HepG2 (cell line): ENCODE measurements around the gene PLEKHB2. TPM values are rescaled to one million over a fixed set of nuclear protein-coding genes. Genes with fewer than 3 reads are reported as not detected.

ENCODE experiments used
- CAMTA2 ChIP-seq: sonication (generic); formaldehyde crosslinking; IDR thresholded peaks from 2 replicates; pipeline ENCODE4 v1.4.0; 2020; ENCODE audit warnings: mild to moderate bottlenecking, missing genetic modification reagents, borderline replicate concordance
- CC2D1A ChIP-seq: sonication (generic); formaldehyde crosslinking; IDR thresholded peaks from 2 replicates; pipeline ENCODE4 v1.8.1; 2023; ENCODE audit warnings: mild to moderate bottlenecking, missing genetic modification reagents
- IRF1 ChIP-seq: sonication (generic); formaldehyde crosslinking; IDR thresholded peaks from 2 replicates; pipeline ENCODE4 v1.4.0; 2020; ENCODE audit warnings: low read depth, mild to moderate bottlenecking, missing genetic modification reagents
- MAFG ChIP-seq: sonication (generic); formaldehyde crosslinking; IDR thresholded peaks from 2 replicates; pipeline ENCODE4 v1.5.1; 2020; ENCODE audit warnings: mild to moderate bottlenecking, missing genetic modification reagents
- NPAS2 ChIP-seq: sonication (generic); formaldehyde crosslinking; IDR thresholded peaks from 2 replicates; pipeline ENCODE4 v1.8.0; 2022; ENCODE audit warnings: mild to moderate bottlenecking, missing genetic modification reagents, borderline replicate concordance
- PHF8 ChIP-seq: sonication (generic); formaldehyde crosslinking; IDR thresholded peaks from 2 replicates; pipeline ENCODE4 v1.5.0; 2020; ENCODE audit warnings: missing genetic modification reagents
- RFX1 ChIP-seq: fragments of 450-650 bp; IDR thresholded peaks from 2 replicates; pipeline ENCODE4 v1.6.1; 2017
- RFX5 ChIP-seq: IDR thresholded peaks from 2 replicates; pipeline ENCODE4 v1.6.1; 2011; ENCODE audit warnings: low read depth, low read length, improper control_type of control experiment
- SMARCE1 ChIP-seq: fragments of 450-650 bp; IDR thresholded peaks from 2 replicates; pipeline ENCODE4 v1.6.1; 2017; ENCODE audit warnings: borderline replicate concordance
- SNAI1 ChIP-seq: sonication (generic); formaldehyde crosslinking; IDR thresholded peaks from 2 replicates; pipeline ENCODE4 v1.5.0; 2020; ENCODE audit warnings: mild to moderate bottlenecking, missing genetic modification reagents, borderline replicate concordance
- WIZ ChIP-seq: sonication (generic); formaldehyde crosslinking; IDR thresholded peaks from 2 replicates; pipeline ENCODE4 v1.5.1; 2020; ENCODE audit warnings: mild to moderate bottlenecking, missing genetic modification reagents
- ZBTB2 ChIP-seq: sonication (generic); formaldehyde crosslinking; IDR thresholded peaks from 2 replicates; pipeline ENCODE4 v1.8.0; 2022; ENCODE audit warnings: low read depth, missing genetic modification reagents
- ZBTB3 ChIP-seq: sonication (generic); formaldehyde crosslinking; IDR thresholded peaks from 2 replicates; pipeline ENCODE4 v1.4.0; 2020; ENCODE audit warnings: low read depth, mild to moderate bottlenecking, moderate library complexity, missing genetic modification reagents, borderline replicate concordance
- ZFP36 ChIP-seq: fragments of 150-350 bp; IDR thresholded peaks from 2 replicates; pipeline ENCODE4 v1.6.1; 2018; ENCODE audit warnings: borderline replicate concordance, low read length, low read depth; ENCODE audit not compliant: partially characterized antibody
- ZNF207 ChIP-seq: fragments of 450-650 bp; IDR thresholded peaks from 2 replicates; pipeline ENCODE4 v1.6.1; 2016; ENCODE audit warnings: antibody characterized with exemption, borderline replicate concordance
- ZNF761 ChIP-seq: sonication (generic); formaldehyde crosslinking; conservative IDR thresholded peaks from 2 replicates; pipeline ENCODE4 v1.4.0; 2020; ENCODE audit warnings: mild to moderate bottlenecking, missing genetic modification reagents
- ZNF770 ChIP-seq: sonication (generic); formaldehyde crosslinking; IDR thresholded peaks from 2 replicates; pipeline ENCODE4 v1.5.0; 2020; ENCODE audit warnings: mild to moderate bottlenecking, missing genetic modification reagents
- ZNF776 ChIP-seq: sonication (generic); formaldehyde crosslinking; IDR thresholded peaks from 2 replicates; pipeline ENCODE4 v1.4.0; 2020; ENCODE audit warnings: mild to moderate bottlenecking, missing genetic modification reagents
- polyA plus RNA-seq, 8 experiments: library from polyadenylated mRNA; depleted of rRNA in 3 of 8; stranded (reverse) in 7 of 8; unstranded in 1 of 8; fragments of >200 nt; fragmentation: Illumina TruSeq in 4 of 8; extraction: Trizol in 4 of 8; gene quantifications; 2 replicates each; pipeline versions ENCODE4 v1.2.1 to v1.2.3, GENCODE V29; 2011 to 2016; ENCODE audit warnings: low read depth in 4 of 8, missing spikeins in 1 of 8, mixed read lengths in 1 of 8; ENCODE audit not compliant: insufficient read depth in 1 of 8
- total RNA-seq, 5 experiments: library from RNA; depleted of rRNA; stranded (reverse); fragments of >200 nt; fragmentation: Illumina TruSeq; extraction: Trizol; gene quantifications; 2 replicates each; pipeline ENCODE4 v1.2.3, GENCODE V29; 2016; ENCODE audit warnings: low read depth in 1 of 5
- TF ChIP-seq, protein P1 (sequence below): IDR thresholded peaks from 2 replicates; pipeline ENCODE4 v1.6.1; 2016; ENCODE audit warnings: missing compliant biosample characterization, missing genetic modification reagents, borderline replicate concordance
- TF ChIP-seq, protein P2 (sequence below): IDR thresholded peaks from 2 replicates; pipeline ENCODE4 v1.6.1; 2012; ENCODE audit warnings: low read length, improper control_type of control experiment

Gene PLEKHB2
- total and polyA plus RNA-seq, 2 of the 13 experiments (the other 11 are each of a cell fraction or from before 2014, with no cell fraction given) = 73.0 to 78.9 TPM

- TF ChIP-seq CAMTA2 (CRISPR knock-in tag) (no peak), WIZ (CRISPR knock-in tag) (no peak; the same call in 1 of the 2 replicates), RFX1 (0 out of 2 replicates have a peak, but pooled peaks have one; percentile 6), PHF8 (peak; percentile 88), ZNF761 (CRISPR knock-in tag) (no peak; the same call in 1 of the 2 replicates), ZNF207 (no peak), ZNF776 (CRISPR knock-in tag) (peak; percentile 90; the same call in 1 of the 2 replicates), RFX5 (0 out of 2 replicates have a peak, but pooled peaks have one; percentile 14), NPAS2 (no peak), ZBTB2 (CRISPR knock-in tag) (peak; percentile 99), ZNF770 (CRISPR knock-in tag) (0 out of 2 replicates have a peak, but pooled peaks have one; percentile 18), ZFP36 (no peak), SMARCE1 (no peak), IRF1 (CRISPR knock-in tag) (no peak), CC2D1A (CRISPR knock-in tag) (no peak), SNAI1 (CRISPR knock-in tag) (no peak), ZBTB3 (CRISPR knock-in tag) (no peak), MAFG (no peak)
- TF ChIP-seq, protein P1, sequence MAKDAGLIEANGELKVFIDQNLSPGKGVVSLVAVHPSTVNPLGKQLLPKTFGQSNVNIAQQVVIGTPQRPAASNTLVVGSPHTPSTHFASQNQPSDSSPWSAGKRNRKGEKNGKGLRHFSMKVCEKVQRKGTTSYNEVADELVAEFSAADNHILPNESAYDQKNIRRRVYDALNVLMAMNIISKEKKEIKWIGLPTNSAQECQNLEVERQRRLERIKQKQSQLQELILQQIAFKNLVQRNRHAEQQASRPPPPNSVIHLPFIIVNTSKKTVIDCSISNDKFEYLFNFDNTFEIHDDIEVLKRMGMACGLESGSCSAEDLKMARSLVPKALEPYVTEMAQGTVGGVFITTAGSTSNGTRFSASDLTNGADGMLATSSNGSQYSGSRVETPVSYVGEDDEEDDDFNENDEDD (CRISPR knock-in tag) = peak; percentile 65
- TF ChIP-seq, protein P2, sequence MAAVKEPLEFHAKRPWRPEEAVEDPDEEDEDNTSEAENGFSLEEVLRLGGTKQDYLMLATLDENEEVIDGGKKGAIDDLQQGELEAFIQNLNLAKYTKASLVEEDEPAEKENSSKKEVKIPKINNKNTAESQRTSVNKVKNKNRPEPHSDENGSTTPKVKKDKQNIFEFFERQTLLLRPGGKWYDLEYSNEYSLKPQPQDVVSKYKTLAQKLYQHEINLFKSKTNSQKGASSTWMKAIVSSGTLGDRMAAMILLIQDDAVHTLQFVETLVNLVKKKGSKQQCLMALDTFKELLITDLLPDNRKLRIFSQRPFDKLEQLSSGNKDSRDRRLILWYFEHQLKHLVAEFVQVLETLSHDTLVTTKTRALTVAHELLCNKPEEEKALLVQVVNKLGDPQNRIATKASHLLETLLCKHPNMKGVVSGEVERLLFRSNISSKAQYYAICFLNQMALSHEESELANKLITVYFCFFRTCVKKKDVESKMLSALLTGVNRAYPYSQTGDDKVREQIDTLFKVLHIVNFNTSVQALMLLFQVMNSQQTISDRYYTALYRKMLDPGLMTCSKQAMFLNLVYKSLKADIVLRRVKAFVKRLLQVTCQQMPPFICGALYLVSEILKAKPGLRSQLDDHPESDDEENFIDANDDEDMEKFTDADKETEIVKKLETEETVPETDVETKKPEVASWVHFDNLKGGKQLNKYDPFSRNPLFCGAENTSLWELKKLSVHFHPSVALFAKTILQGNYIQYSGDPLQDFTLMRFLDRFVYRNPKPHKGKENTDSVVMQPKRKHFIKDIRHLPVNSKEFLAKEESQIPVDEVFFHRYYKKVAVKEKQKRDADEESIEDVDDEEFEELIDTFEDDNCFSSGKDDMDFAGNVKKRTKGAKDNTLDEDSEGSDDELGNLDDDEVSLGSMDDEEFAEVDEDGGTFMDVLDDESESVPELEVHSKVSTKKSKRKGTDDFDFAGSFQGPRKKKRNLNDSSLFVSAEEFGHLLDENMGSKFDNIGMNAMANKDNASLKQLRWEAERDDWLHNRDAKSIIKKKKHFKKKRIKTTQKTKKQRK = no peak
Measured at GRCh38 chr2:131093006-131093695, 12.0 kb upstream of the PLEKHB2 start, which contains the start of gene FAM168B (continued).
